Measurements from ENCODE around the gene CCDC73.
"Not testable (repeated sequence)": the region's sequence is repeated elsewhere in the genome, so short reads cannot be mapped to it uniquely, and the experiment has no call there.

The CCDC73 gene

GRCh38 chr11:32751381-32751780, 43.1 kb downstream of the CCDC73 start:
- no peak for FAIRE-seq
- no peak for DNase-seq (ENCODE audit: insufficient read length, low spot score)
- TF ChIP-seq CTCF (IDR thresholded peaks at IDR 0.05; ENCODE audit: insufficient read depth, missing control alignments): no peak

GRCh38 chr11:32729976-32730375, 64.5 kb downstream of the CCDC73 start:
- no peak for TF ChIP-seq CTCF (IDR thresholded peaks at IDR 0.05; ENCODE audit: insufficient read depth, missing control alignments)
- DNase-seq (ENCODE audit: insufficient read length, low spot score): no peak
- no peak for FAIRE-seq

- no peak for TF ChIP-seq CTCF (IDR thresholded peaks at IDR 0.05; ENCODE audit: insufficient read depth, missing control alignments)
- no peak for DNase-seq (ENCODE audit: insufficient read length, low spot score)
- no peak for FAIRE-seq
Measured at GRCh38 chr11:32723332-32723731, 71.1 kb downstream of the CCDC73 start.

GRCh38 chr11:32722255-32722654, 72.2 kb downstream of the CCDC73 start:
- FAIRE-seq: no peak
- DNase-seq (ENCODE audit: insufficient read length, low spot score): no peak
- no peak for TF ChIP-seq CTCF (IDR thresholded peaks at IDR 0.05; ENCODE audit: insufficient read depth, missing control alignments)

- no peak for FAIRE-seq
- no peak for DNase-seq (ENCODE audit: insufficient read length, low spot score)
- TF ChIP-seq CTCF (IDR thresholded peaks at IDR 0.05; ENCODE audit: insufficient read depth, missing control alignments): peak; percentile 35
Measured at GRCh38 chr11:32713496-32713895, 81.0 kb downstream of the CCDC73 start.

GRCh38 chr11:32708978-32709377, 85.5 kb downstream of the CCDC73 start:
- not testable (repeated sequence) for DNase-seq (ENCODE audit: insufficient read length, low spot score); FAIRE-seq

- FAIRE-seq (no peak), DNase-seq (ENCODE audit: insufficient read length, low spot score) (no peak)
- TF ChIP-seq CTCF (IDR thresholded peaks at IDR 0.05; ENCODE audit: insufficient read depth, missing control alignments): no peak
Measured at GRCh38 chr11:32706985-32707741, 87.3 kb downstream of the CCDC73 start.

Data from D721Med (cell line).